SU-DHL-6 (cell line): Measurements from ENCODE around the gene JUNB.

ENCODE experiments used
- H2AFZ ChIP-seq: fragments of 200-600 bp; sonication (generic); 2 replicates; pipeline ENCODE4 v1.6.1; 2014; ENCODE audit warnings: low read depth, mild to moderate bottlenecking, moderate library complexity, mixed read lengths, antibody characterized with exemption, low read length; ENCODE audit not compliant: severe bottlenecking
- H3F3A ChIP-seq: fragments of 200-600 bp; shearing (Covaris generic); 2 replicates; pipeline ENCODE4 v1.6.0; 2016; ENCODE audit warnings: antibody characterized with exemption, mild to moderate bottlenecking; ENCODE audit not compliant: insufficient read depth
- H3K27ac ChIP-seq: fragments of 200-600 bp; sonication (generic); 2 replicates; pipeline ENCODE4 v1.5.1; 2016; ENCODE audit warnings: low read depth, mild to moderate bottlenecking, low read length, moderate library complexity, mixed read lengths
- H3K27me3 ChIP-seq: fragments of 200-600 bp; sonication (generic), shearing (Covaris generic); 2 replicates; pipeline ENCODE4 v1.6.0; 2014; ENCODE audit warnings: mild to moderate bottlenecking, low read length
- H3K36me3 ChIP-seq: fragments of 200-600 bp; sonication (generic); 2 replicates; pipeline ENCODE4 v1.6.1; 2014; ENCODE audit warnings: mild to moderate bottlenecking, low read length, mixed read lengths
- H3K4me2 ChIP-seq: fragments of 300-600, 200-600 bp; shearing (Covaris generic), sonication (generic); 2 replicates; pipeline ENCODE4 v1.6.0; 2014; ENCODE audit warnings: low read length, low read depth, mild to moderate bottlenecking; ENCODE audit not compliant: poor library complexity, severe bottlenecking
- H3K4me3 ChIP-seq: fragments of 200-600 bp; sonication (generic); 2 replicates; pipeline ENCODE4 v1.5.1; 2014; ENCODE audit warnings: antibody characterized with exemption, low read length, mild to moderate bottlenecking, mixed read lengths; ENCODE audit not compliant: insufficient read depth, poor library complexity, severe bottlenecking
- H3K79me2 ChIP-seq: fragments of 200-600 bp; sonication (generic); 2 replicates; pipeline ENCODE4 v1.6.1; 2014; ENCODE audit warnings: mild to moderate bottlenecking, low read length, moderate library complexity; ENCODE audit not compliant: insufficient read depth
- H3K9ac ChIP-seq: fragments of 200-600 bp; sonication (generic); 2 replicates; pipeline ENCODE4 v1.7.0; 2014; ENCODE audit warnings: mild to moderate bottlenecking, low read length
- H3K9me2 ChIP-seq: fragments of 200-600 bp; sonication (generic); replicated peaks from 2 replicates; pipeline ENCODE4 v1.6.1; 2014; ENCODE audit warnings: low read length; ENCODE audit not compliant: insufficient read depth
- H3K9me3 ChIP-seq: fragments of 200-600 bp; sonication (generic); 2 replicates; pipeline ENCODE4 v1.6.1; 2014; ENCODE audit warnings: low read length, mixed read lengths; ENCODE audit not compliant: insufficient read depth
- H4K20me1 ChIP-seq: fragments of 200-600 bp; sonication (generic); 2 replicates; pipeline ENCODE4 v1.6.1; 2014; ENCODE audit warnings: low read depth, mild to moderate bottlenecking, antibody characterized with exemption, low read length, moderate library complexity, mixed read lengths
- CTCF ChIP-seq: fragments of 200-600 bp; sonication (generic); IDR thresholded peaks from one replicate; pipeline ENCODE4 v1.5.1; 2017; ENCODE audit warnings: antibody characterized with exemption, mild to moderate bottlenecking, low read length, moderate library complexity; ENCODE audit not compliant: insufficient read depth, poor library complexity, severe bottlenecking
- EZH2phosphoT487 ChIP-seq: fragments of 200-600 bp; sonication (generic), shearing (Covaris generic); conservative IDR thresholded peaks from 2 replicates; pipeline ENCODE4 v1.6.1; 2018; ENCODE audit warnings: mild to moderate bottlenecking, antibody characterized with exemption, low read length, moderate library complexity, mixed read lengths

The JUNB gene

DNA sequence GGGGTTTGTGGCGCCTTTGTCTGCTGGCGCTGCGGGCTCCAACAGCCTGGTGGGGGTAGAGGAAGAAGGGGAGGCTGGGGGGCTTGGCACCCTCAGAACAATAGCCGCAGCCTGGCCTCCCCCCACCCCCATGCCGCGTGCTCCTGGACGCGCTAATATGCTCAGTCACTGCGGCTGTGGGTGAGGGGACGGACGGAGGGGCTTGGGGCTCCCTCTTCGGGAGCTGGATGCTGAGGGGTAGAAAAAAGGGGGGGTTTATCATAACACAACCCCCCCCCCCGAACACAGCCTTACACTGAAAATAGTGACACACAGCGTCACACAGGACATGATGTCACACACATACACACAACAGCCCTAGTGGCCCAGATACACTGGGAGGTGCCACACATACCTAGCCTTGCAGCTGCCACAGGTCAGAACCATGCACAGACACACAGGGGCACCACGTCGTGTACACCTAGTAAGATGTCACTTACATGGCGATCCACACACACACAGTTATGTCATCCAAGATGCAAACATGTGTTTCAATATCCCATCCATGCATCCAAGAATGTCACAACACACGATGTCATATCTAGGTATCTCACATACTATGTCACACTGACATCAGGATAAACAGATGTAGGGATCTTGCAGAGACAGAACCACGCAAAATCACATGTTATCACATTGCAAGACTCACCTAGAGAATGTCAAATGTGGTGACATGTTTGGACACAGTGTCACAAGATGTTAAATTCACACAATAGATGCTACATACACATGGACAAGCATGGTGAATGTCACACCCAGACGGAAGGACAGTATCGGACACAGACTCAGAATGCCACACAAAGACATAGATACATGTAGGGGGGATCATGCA lies 47.8 kb downstream of the JUNB start:
- Histone ChIP-seq H3K27me3 (no peaks in the 10 kb centered on the region), H3K9me3 (no peaks in the 10 kb centered on the region), H3K9ac (peak overlapping the region; percentile 74), H3K36me3 (no peaks in the 10 kb centered on the region), H3K9me2 (no peaks in the 10 kb centered on the region), H3K27ac (peak overlapping the region; percentile 46), H3K4me2 (peak overlapping the region; percentile 78), H4K20me1 (no peaks in the 10 kb centered on the region), H3K79me2 (0 out of 2 replicates have a peak, but pooled peaks cover 4% of the 10 kb centered on the region), H3K4me3 (peak overlapping the region; percentile 81), H3F3A (peaks cover 19% of the 10 kb centered on the region), H2AFZ (peak overlapping the region; percentile 87)
- no peak for TF ChIP-seq CTCF
- TF ChIP-seq EZH2phosphoT487, result no peak

GRCh38 chr19:12840091-12841079 lies 49.1 kb downstream of the JUNB start:
- H3K9ac ChIP-seq, result no peak overlapping the region
- H3K9me3 ChIP-seq, result no peaks in the 10 kb centered on the region
- H4K20me1 ChIP-seq, result no peaks in the 10 kb centered on the region
- no peaks in the 10 kb centered on the region for H3K9me2 ChIP-seq
- H2AFZ ChIP-seq, result no peak overlapping the region
- no peak overlapping the region for H3K27ac ChIP-seq
- no peaks in the 10 kb centered on the region for H3K36me3 ChIP-seq
- no peaks in the 10 kb centered on the region for H3K27me3 ChIP-seq
- no peak overlapping the region for H3K4me3 ChIP-seq
- no peak overlapping the region for H3K4me2 ChIP-seq
- H3F3A ChIP-seq, result peaks cover 15% of the 10 kb centered on the region
- H3K79me2 ChIP-seq, result 0 out of 2 replicates have a peak, but pooled peaks cover 4% of the 10 kb centered on the region
- TF ChIP-seq EZH2phosphoT487, result no peak

DNA sequence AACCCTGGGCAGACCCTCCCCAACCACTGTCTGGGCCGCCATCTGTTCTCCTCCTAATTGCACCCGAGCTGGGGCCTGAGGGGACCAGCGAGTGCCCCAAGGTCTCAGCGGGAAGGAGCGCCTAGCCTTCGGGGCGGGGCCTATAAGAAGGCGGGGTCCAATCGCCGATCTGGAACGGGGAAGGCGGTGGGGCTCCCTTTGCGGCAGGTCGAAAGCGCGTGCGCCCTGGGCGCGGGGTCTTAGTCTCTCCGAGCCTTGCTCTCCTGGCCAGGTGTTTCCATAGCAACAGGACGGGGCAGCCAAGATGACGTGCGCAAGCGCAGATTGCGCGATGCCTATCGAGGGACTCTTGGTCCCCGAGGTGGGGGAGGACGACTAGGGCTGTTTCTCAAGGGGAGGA lies 49.8 kb downstream of the JUNB start:
- H4K20me1 ChIP-seq, result no peaks in the 10 kb centered on the region
- no peak overlapping the region for H3K4me3 ChIP-seq
- H3K79me2 ChIP-seq, result 0 out of 2 replicates have a peak, but pooled peaks cover 4% of the 10 kb centered on the region
- no peak overlapping the region for H3K4me2 ChIP-seq
- no peaks in the 10 kb centered on the region for H3K9me2 ChIP-seq
- no peak overlapping the region for H3K27ac ChIP-seq
- no peaks in the 10 kb centered on the region for H3K36me3 ChIP-seq
- no peak overlapping the region for H2AFZ ChIP-seq
- TF ChIP-seq CTCF, result no peak
- no peak for TF ChIP-seq EZH2phosphoT487
- peaks cover 15% of the 10 kb centered on the region for H3F3A ChIP-seq
- H3K27me3 ChIP-seq, result no peaks in the 10 kb centered on the region
- H3K9ac ChIP-seq, result no peak overlapping the region
- H3K9me3 ChIP-seq, result no peaks in the 10 kb centered on the region
